ENCODE data around the gene CACNA1I. TPM values are rescaled to one million over a fixed set of nuclear protein-coding genes. Genes with fewer than 3 reads are reported as not detected.

CACNA1I gene
- total and polyA plus RNA-seq, 2 donors (not counting 3 experiments of a cell fraction or from before 2014, with no cell fraction given) = not detected

- H3K9ac ChIP-seq (replicated peaks; ENCODE audit: extremely low read depth, insufficient read depth, low read length) = no peak overlapping the region
- dilution Hi-C loops (cut with MboI; ENCODE audit: extremely low pct_ligation_motif_present, low sequenced_read_pairs) (no loop called here), intact Hi-C loops (cut with micrococcal nuclease) (no loop called here)
- H3K9me1 ChIP-seq (replicated peaks; ENCODE audit: control insufficient read depth, extremely low read depth, insufficient read depth, low read length) = no peaks in the 10 kb centered on the region
- no peak overlapping the region for H3K4me2 ChIP-seq (ENCODE audit: insufficient read depth, low read length)
- no peak overlapping the region for H3K4me3 ChIP-seq (replicated peaks in 1 of 3; ENCODE audit: insufficient read depth in 1 of 3, low read depth in 1 of 3, low read length in 3 of 3)
- H3K27ac ChIP-seq (ENCODE audit: insufficient read depth, low read depth, low read length) = no peak overlapping the region
- DNase-seq (ENCODE audit: low read depth, low spot score) (no peak), FAIRE-seq (no peak)
- no peak overlapping the region for H2AFZ ChIP-seq (ENCODE audit: low read depth, low read length)
- BruUV-seq (replicated peaks) = no TSS peak
- H3K4me1 ChIP-seq (ENCODE audit: control insufficient read depth, extremely low read depth, insufficient read depth, low read length) = no peaks in the 10 kb centered on the region
- H4K20me1 ChIP-seq (replicated peaks; ENCODE audit: control insufficient read depth, extremely low read depth, insufficient read depth, low read length) = no peaks in the 10 kb centered on the region
- TF ChIP-seq, protein P1, sequence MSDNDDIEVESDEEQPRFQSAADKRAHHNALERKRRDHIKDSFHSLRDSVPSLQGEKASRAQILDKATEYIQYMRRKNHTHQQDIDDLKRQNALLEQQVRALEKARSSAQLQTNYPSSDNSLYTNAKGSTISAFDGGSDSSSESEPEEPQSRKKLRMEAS (IDR thresholded peaks at IDR 0.05; ENCODE audit: insufficient read depth, insufficient read length) = no peak
- TF ChIP-seq GATA2 (IDR thresholded peaks at IDR 0.05; ENCODE audit: insufficient read depth, insufficient read length, low read depth, low read length) (no peak), JUN (IDR thresholded peaks at IDR 0.05; ENCODE audit: borderline replicate concordance, insufficient read depth, insufficient read length, low read depth) (no peak), POLR2AphosphoS5 (IDR thresholded peaks at IDR 0.05; ENCODE audit: insufficient read depth, low read depth, low read length) (no peak), POLR2A (IDR thresholded peaks at IDR 0.05; ENCODE audit: low read depth, low read length) (no peak), FOS (IDR thresholded peaks at IDR 0.05; ENCODE audit: borderline replicate concordance, insufficient read depth, low read length) (no peak), MYC (IDR thresholded peaks at IDR 0.05; ENCODE audit: low read depth, low read length) (no peak), EZH2 (IDR thresholded peaks at IDR 0.05; ENCODE audit: borderline replicate concordance, low read depth, low read length, severe bottlenecking) (no peak)
- TF ChIP-seq, protein P2, sequence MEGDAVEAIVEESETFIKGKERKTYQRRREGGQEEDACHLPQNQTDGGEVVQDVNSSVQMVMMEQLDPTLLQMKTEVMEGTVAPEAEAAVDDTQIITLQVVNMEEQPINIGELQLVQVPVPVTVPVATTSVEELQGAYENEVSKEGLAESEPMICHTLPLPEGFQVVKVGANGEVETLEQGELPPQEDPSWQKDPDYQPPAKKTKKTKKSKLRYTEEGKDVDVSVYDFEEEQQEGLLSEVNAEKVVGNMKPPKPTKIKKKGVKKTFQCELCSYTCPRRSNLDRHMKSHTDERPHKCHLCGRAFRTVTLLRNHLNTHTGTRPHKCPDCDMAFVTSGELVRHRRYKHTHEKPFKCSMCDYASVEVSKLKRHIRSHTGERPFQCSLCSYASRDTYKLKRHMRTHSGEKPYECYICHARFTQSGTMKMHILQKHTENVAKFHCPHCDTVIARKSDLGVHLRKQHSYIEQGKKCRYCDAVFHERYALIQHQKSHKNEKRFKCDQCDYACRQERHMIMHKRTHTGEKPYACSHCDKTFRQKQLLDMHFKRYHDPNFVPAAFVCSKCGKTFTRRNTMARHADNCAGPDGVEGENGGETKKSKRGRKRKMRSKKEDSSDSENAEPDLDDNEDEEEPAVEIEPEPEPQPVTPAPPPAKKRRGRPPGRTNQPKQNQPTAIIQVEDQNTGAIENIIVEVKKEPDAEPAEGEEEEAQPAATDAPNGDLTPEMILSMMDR (IDR thresholded peaks at IDR 0.05; ENCODE audit: extremely low read depth in 1 of 2, insufficient read depth in 1 of 2, low read depth in 1 of 2, low read length in 2 of 2) = no peak
- peaks cover 0 to 7% of the 10 kb centered on the region in 2 experiments for H3K27me3 ChIP-seq (ENCODE audit: control insufficient read depth in 2 of 2, insufficient read depth in 2 of 2, low read length in 2 of 2)
- H3K79me2 ChIP-seq (ENCODE audit: control insufficient read depth, insufficient read depth, low read length) = no peaks in the 10 kb centered on the region
- H3K36me3 ChIP-seq (ENCODE audit: control insufficient read depth in 2 of 2, extremely low read depth in 1 of 2, insufficient read depth in 2 of 2, low read length in 2 of 2) = no peaks in the 10 kb centered on the region
- no peaks in the 10 kb centered on the region for H3K9me3 ChIP-seq (replicated peaks; ENCODE audit: control insufficient read depth, insufficient read depth, low read length)
- CTCF ChIA-PET = interaction anchor here (0.6 to 2.8 kb wide), 6 partner anchors 13 to 415 kb away, joined by 3 to 24 read pairs (median 5); no protein-coding TSS in a partner anchor
- POLR2A ChIA-PET = interaction anchor here (0.6 kb wide), 1 partner anchor 24 kb away, joined by 6 read pairs; no protein-coding TSS in a partner anchor
Measured at GRCh38 chr22:39621826-39622225, 51.3 kb downstream of the CACNA1I start.
